Testis (tissue), 3 donors: ENCODE data around the gene ELOA. TPM values are rescaled to one million over a fixed set of nuclear protein-coding genes. Genes with fewer than 3 reads are reported as not detected.
"Not testable (repeated sequence)": the region's sequence is repeated elsewhere in the genome, so short reads cannot be mapped to it uniquely, and the experiment has no call there.

Experiments
- DNase-seq: peaks from one replicate; pipeline ENCODE4 v3.0.0-alpha.2; 2019
- H3K27ac ChIP-seq, 2 donors: fragments of 200-600 bp; sonication (generic); one replicate each; pipeline ENCODE4 v1.5.1; 2019
- H3K27me3 ChIP-seq: fragments of 200-600 bp; sonication (generic); one replicate; pipeline ENCODE4 v1.5.1; 2019
- H3K36me3 ChIP-seq: fragments of 200-600 bp; sonication (generic); one replicate; pipeline ENCODE4 v1.5.1; 2017; ENCODE audit warnings: low read depth; ENCODE audit errors: missing control alignments
- H3K4me1 ChIP-seq: fragments of 200-600 bp; sonication (generic); one replicate; pipeline ENCODE4 v1.5.1; 2019
- H3K4me3 ChIP-seq, 2 donors: fragments of 200-600 bp; sonication (generic); one replicate each; pipeline ENCODE4 v1.5.1; 2017 to 2019
- H3K9me3 ChIP-seq: fragments of 200-600 bp; sonication (generic); one replicate; pipeline ENCODE4 v1.5.1; 2017
- CTCF ChIP-seq, 3 experiments: fragments of 450-650 bp in 2 of 3; fragments of 200-600 bp in 1 of 3; sonication (generic) in 1 of 3; IDR thresholded peaks; one replicate each; pipeline ENCODE4 v1.5.1; 2016 to 2019; ENCODE audit warnings: antibody characterized with exemption in 3 of 3, mild to moderate bottlenecking in 2 of 3, moderate library complexity in 1 of 3
- POLR2A ChIP-seq: fragments of 450-650 bp; IDR thresholded peaks from one replicate; pipeline ENCODE4 v1.6.1; 2017; ENCODE audit warnings: antibody characterized with exemption, mild to moderate bottlenecking, moderate library complexity
- WGBS, 2 donors: methylation state at CpG; one replicate each; pipeline ENCODE4 v1.1.5; 2018; 5-methylcytosine and 5-hydroxymethylcytosine counted together
- intact Hi-C: fragments of 100-400 bp; cut with DNase I; formaldehyde crosslinking; loops from one replicate; pipeline ENCODE4 v1.15.1; 2023; ENCODE audit warnings: low total_unique reads
- polyA plus RNA-seq: library from polyadenylated mRNA; stranded (reverse); fragments of 350-450 nt; fragmentation: Illumina TruSeq; extraction: RNeasy Lipid Tissue Mini Kit (QIAGEN cat#74804); gene quantifications from one replicate; pipeline ENCODE4 v1.2.3, GENCODE V29; 2014; ENCODE audit warnings: low read depth, low replicate concordance; ENCODE audit not compliant: insufficient read depth
- total RNA-seq, 2 donors: library from RNA; depleted of rRNA; stranded (reverse); fragments of >200 nt; gene quantifications; one replicate each; pipeline ENCODE4 v1.2.3, GENCODE V29; 2016

Gene ELOA
- total and polyA plus RNA-seq, 3 donors from 2014 or later: 38.7 to 51.3 (median 41.9) TPM

GRCh38 chr1:23801876-23802275 lies 58.6 kb downstream of the ELOA start:
- Histone ChIP-seq H3K36me3 (no peaks in the 10 kb centered on the region), H3K27me3 (no peaks in the 10 kb centered on the region), H3K4me3 (no peak overlapping the region), H3K27ac (peak overlapping the region; percentile 51 to 85), H3K9me3 (no peaks in the 10 kb centered on the region), H3K4me1 (peaks cover 22% of the 10 kb centered on the region)
- no peak for TF ChIP-seq POLR2A
- TF ChIP-seq CTCF (IDR thresholded peaks at IDR 0.05): no peak
- DNase-seq: no peak
- intact Hi-C loops: no loop called here
- 20 to 58% methylated on average over 3 to 10 of the region's 10 CpGs for WGBS, 2 donors

GRCh38 chr1:23802809-23803342 lies 59.6 kb downstream of the ELOA start:
- DNase-seq, intact Hi-C loops: not testable (repeated sequence)
- WGBS, 2 donors: 56 to 78% methylated on average over 7 of the region's 7 CpGs

GRCh38 chr1:23803674-23804073 lies 60.4 kb downstream of the ELOA start:
- peaks cover 22% of the 10 kb centered on the region for H3K4me1 ChIP-seq
- TF ChIP-seq POLR2A (no peak), CTCF (IDR thresholded peaks at IDR 0.05) (no peak)
- H3K36me3 ChIP-seq: no peaks in the 10 kb centered on the region
- H3K27ac ChIP-seq: no peak overlapping the region
- H3K27me3 ChIP-seq: no peaks in the 10 kb centered on the region
- DNase-seq: no peak
- H3K4me3 ChIP-seq: no peak overlapping the region
- intact Hi-C loops: no loop called here
- WGBS, 2 donors: 93 to 98% methylated on average over 5 of the region's 5 CpGs
- no peaks in the 10 kb centered on the region for H3K9me3 ChIP-seq

More at GRCh38 chr1:23802809-23803342, 59.6 kb downstream of the ELOA start:
- H3K36me3 ChIP-seq, H3K9me3 ChIP-seq, H3K4me3 ChIP-seq, H3K27me3 ChIP-seq: not testable (repeated sequence)
- peaks cover 22% of the 10 kb centered on the region for H3K4me1 ChIP-seq
- H3K27ac ChIP-seq: peak overlapping the region in 1 of 2 donors; percentile 51

- no peaks in the 10 kb centered on the region for H3K36me3 ChIP-seq
- no peak overlapping the region for H3K4me3 ChIP-seq
- no peak for TF ChIP-seq POLR2A
- TF ChIP-seq CTCF (IDR thresholded peaks at IDR 0.05): no peak
- no peak for DNase-seq
- peaks cover 22% of the 10 kb centered on the region for H3K4me1 ChIP-seq
- no peaks in the 10 kb centered on the region for H3K27me3 ChIP-seq
- WGBS, 2 donors: 80 to 84% methylated on average over 7 of the region's 7 CpGs
- H3K27ac ChIP-seq: no peak overlapping the region
- intact Hi-C loops: no loop called here
- no peaks in the 10 kb centered on the region for H3K9me3 ChIP-seq
Measured at GRCh38 chr1:23804183-23804835, 61.0 kb downstream of the ELOA start.

- intact Hi-C loops: no loop called here
- no peaks in the 10 kb centered on the region for H3K36me3 ChIP-seq
Measured at GRCh38 chr1:23805025-23805424, 61.8 kb downstream of the ELOA start.

More at GRCh38 chr1:23805025-23805424, 61.8 kb downstream of the ELOA start:
- Histone ChIP-seq H3K4me3 (no peak overlapping the region), H3K4me1 (peaks cover 27% of the 10 kb centered on the region), H3K27me3 (no peaks in the 10 kb centered on the region), H3K9me3 (no peaks in the 10 kb centered on the region), H3K27ac (no peak overlapping the region)
- TF ChIP-seq POLR2A (no peak), CTCF (IDR thresholded peaks at IDR 0.05) (no peak)
- no peak for DNase-seq
- 94 to 98% methylated on average over 2 of the region's 2 CpGs for WGBS, 2 donors
